ENCODE data around the gene COMMD3. TPM values are rescaled to one million over a fixed set of nuclear protein-coding genes. Genes with fewer than 3 reads are reported as not detected.
A peak's percentile ranks its signal among the peaks of the same experiment; 100 is the strongest.

The COMMD3 gene
- total RNA-seq, 2 donors from 2014 or later = 30.7 to 38.8 TPM

- Histone ChIP-seq H3K4me3 (peak overlapping the region; percentile 94 to 97), H3K4me1 (replicated peaks) (peaks cover 14% of the 10 kb centered on the region), H3K36me3 (no peaks in the 10 kb centered on the region), H3K27ac (peak overlapping the region; percentile 95 to 98), H3K27me3 (replicated peaks; ENCODE audit: insufficient read depth) (no peaks in the 10 kb centered on the region), H3K9me3 (no peaks in the 10 kb centered on the region)
- under 1% methylated on average over 59 of the region's 114 CpGs for WGBS
- no peak for DNase-seq (ENCODE audit: low spot score)
- TF ChIP-seq, protein P1, sequence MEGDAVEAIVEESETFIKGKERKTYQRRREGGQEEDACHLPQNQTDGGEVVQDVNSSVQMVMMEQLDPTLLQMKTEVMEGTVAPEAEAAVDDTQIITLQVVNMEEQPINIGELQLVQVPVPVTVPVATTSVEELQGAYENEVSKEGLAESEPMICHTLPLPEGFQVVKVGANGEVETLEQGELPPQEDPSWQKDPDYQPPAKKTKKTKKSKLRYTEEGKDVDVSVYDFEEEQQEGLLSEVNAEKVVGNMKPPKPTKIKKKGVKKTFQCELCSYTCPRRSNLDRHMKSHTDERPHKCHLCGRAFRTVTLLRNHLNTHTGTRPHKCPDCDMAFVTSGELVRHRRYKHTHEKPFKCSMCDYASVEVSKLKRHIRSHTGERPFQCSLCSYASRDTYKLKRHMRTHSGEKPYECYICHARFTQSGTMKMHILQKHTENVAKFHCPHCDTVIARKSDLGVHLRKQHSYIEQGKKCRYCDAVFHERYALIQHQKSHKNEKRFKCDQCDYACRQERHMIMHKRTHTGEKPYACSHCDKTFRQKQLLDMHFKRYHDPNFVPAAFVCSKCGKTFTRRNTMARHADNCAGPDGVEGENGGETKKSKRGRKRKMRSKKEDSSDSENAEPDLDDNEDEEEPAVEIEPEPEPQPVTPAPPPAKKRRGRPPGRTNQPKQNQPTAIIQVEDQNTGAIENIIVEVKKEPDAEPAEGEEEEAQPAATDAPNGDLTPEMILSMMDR (IDR thresholded peaks at IDR 0.05) = peak in 1 of 4 experiments; percentile 19
- TF ChIP-seq POLR2A (IDR thresholded peaks at IDR 0.05) (peak; percentile 31), POLR2AphosphoS5 (IDR thresholded peaks at IDR 0.05) (no peak)
- intact Hi-C loops (cut with DNase I) = loop anchor here (10.0 kb wide), 1 partner anchor 797 kb away; the partner anchor contains the start of gene SKIDA1
Measured at GRCh38 chr10:22321156-22321923, 5.2 kb downstream of the COMMD3 start.

DNA sequence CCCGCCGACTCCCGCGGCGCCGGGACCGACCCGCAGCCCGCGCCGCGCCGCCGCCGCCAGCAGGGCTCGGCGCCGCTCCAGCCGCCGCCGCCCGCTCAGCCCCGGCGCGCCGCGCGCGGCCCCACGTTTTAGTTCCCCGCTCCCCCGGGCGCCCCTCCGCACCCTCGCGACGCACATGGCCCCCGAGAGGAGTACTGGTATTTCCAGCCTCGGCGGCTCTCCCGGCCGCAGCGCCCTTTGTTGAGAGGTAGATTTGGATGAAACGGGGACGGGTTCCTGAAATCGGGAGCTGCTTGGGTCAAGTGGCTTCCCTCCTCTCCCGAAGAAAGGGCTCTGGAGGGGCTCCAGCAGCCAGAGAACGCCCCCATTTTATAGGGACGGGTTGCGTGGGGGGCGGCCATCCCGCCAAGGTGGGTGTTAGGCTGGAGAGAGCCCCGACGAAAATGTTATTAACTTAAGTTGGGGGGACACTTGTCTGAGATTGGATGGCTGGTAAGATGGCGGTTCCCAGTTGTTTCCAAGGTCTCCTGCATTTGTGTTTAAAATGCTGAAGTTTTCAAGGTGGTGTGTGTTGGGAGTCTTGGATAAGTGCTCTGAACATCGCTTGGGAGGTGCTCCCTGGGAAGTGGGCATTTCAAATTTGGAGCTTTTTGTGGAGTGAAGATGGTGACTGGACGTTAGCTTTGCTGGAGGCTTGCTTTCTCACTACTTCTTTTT lies 5.9 kb downstream of the COMMD3 start:
- H3K27ac ChIP-seq = peak overlapping the region; percentile 38 to 48

DNA sequence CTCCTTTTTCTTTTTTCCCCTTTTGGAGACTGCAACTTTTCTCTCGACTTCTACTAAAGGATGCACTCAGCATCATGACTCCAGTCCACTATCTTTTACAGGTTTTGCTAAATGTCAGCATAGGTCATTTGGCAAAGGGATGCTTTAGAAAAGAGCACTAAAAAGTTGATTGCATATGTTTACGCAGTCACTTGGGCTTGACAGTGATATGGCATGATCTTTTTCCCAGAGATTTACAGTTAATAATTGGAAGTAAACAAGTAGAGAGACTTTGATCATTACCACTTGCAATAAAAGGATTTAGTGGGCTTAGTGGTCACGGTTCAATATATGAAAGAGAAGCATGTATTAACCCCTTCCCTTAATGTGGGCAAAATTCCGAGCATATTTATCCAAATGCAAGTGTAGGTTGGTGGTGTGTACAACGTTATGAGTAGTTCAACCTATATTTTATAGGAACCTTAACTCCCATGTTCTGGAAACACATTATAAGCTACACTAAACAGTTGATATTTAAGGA lies 6.5 kb downstream of the COMMD3 start:
- Histone ChIP-seq H3K4me1 (replicated peaks) (peaks cover 8% of the 10 kb centered on the region), H3K4me3 (peak overlapping the region; percentile 58 to 61), H3K9me3 (no peaks in the 10 kb centered on the region), H3K27ac (no peak overlapping the region), H3K27me3 (replicated peaks; ENCODE audit: insufficient read depth) (no peaks in the 10 kb centered on the region), H3K36me3 (no peaks in the 10 kb centered on the region)
- no peak for TF ChIP-seq POLR2AphosphoS5 (IDR thresholded peaks at IDR 0.05)
- intact Hi-C loops (cut with DNase I) = loop anchor here (10.0 kb wide), 1 partner anchor 798 kb away; the partner anchor contains the start of gene SKIDA1
- 73% methylated on average over 5 of the region's 5 CpGs for WGBS
- DNase-seq (ENCODE audit: low spot score) = no peak

More for the DNA sequence above, 5.9 kb downstream of the COMMD3 start:
- no peaks in the 10 kb centered on the region for H3K27me3 ChIP-seq (replicated peaks; ENCODE audit: insufficient read depth)
- no peaks in the 10 kb centered on the region for H3K9me3 ChIP-seq
- WGBS = 2% methylated on average over 57 of the region's 57 CpGs
- peak overlapping the region; percentile 58 to 61 for H3K4me3 ChIP-seq
- peaks cover 14% of the 10 kb centered on the region for H3K4me1 ChIP-seq (replicated peaks)
- DNase-seq (ENCODE audit: low spot score) = no peak
- intact Hi-C loops (cut with DNase I) = loop anchor here (10.0 kb wide), 1 partner anchor 797 kb away; the partner anchor contains the start of gene SKIDA1
- TF ChIP-seq, protein P1 (IDR thresholded peaks at IDR 0.05) = no peak
- TF ChIP-seq POLR2A (IDR thresholded peaks at IDR 0.05) (no peak), POLR2AphosphoS5 (IDR thresholded peaks at IDR 0.05) (no peak)
- no peaks in the 10 kb centered on the region for H3K36me3 ChIP-seq

DNA sequence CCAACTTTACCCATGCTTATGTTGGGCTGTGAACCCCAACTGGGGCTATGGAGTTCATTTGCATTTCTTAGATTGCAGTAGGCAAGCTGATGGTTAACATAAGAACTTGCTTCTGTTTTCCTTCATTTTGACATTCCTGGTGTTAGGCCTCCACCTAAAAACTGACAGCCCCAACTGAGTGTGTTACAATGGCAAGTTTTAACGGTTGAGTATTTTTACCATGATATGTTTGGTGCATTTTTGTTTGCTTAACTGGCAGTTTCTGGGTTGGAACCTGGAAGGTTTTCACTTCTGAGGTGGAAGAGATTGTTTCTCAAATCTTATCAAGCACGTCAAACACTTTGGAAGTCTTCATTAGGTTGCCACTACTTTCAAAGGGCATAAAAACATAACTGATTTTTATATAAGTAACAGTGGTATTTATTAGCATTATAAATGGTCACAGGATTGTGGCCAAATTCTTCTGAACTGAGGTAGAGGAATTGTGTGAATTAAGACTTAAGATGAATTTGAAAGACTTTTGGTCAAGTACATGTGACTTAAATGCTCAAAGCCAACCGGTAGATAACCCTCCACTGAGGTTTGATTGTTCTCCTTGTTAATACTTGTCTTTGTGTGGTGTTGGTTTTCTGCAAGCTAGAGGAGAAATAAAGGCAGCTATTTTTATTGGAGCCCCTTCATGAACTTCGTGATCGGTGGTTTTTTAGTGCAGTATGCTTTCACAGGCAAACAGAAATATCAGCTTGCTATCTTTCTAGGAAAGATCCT lies 7.5 kb downstream of the COMMD3 start:
- no peak overlapping the region for H3K4me3 ChIP-seq
- peaks cover 7% of the 10 kb centered on the region for H3K4me1 ChIP-seq (replicated peaks)
- intact Hi-C loops (cut with DNase I) = loop anchor here (10.0 kb wide), 1 partner anchor 799 kb away; the partner anchor contains the start of gene SKIDA1
- H3K27me3 ChIP-seq (replicated peaks; ENCODE audit: insufficient read depth) = no peaks in the 10 kb centered on the region
- no peak for DNase-seq (ENCODE audit: low spot score)
- H3K36me3 ChIP-seq = no peaks in the 10 kb centered on the region
- H3K27ac ChIP-seq = no peak overlapping the region
- TF ChIP-seq POLR2AphosphoS5 (IDR thresholded peaks at IDR 0.05) (no peak), POLR2A (IDR thresholded peaks at IDR 0.05) (no peak)
- TF ChIP-seq, protein P1 (IDR thresholded peaks at IDR 0.05) = no peak
- 63% methylated on average over 5 of the region's 5 CpGs for WGBS
- no peaks in the 10 kb centered on the region for H3K9me3 ChIP-seq
